Effector CD4-positive, alpha-beta T cell (primary cell): ENCODE results near the gene STX5.
A peak's percentile ranks its signal among the peaks of the same experiment; 100 is the strongest.
"Not testable (repeated sequence)": the region's sequence is repeated elsewhere in the genome, so short reads cannot be mapped to it uniquely, and the experiment has no call there.

ENCODE experiments used
- DNase-seq: peaks from one replicate; pipeline ENCODE4 v3.0.0-alpha.2; 2020
- total RNA-seq: gene quantifications from one replicate; lab custom pipeline; 2026; lab: John Stamatoyannopoulos, UW

STX5 gene, protein sequence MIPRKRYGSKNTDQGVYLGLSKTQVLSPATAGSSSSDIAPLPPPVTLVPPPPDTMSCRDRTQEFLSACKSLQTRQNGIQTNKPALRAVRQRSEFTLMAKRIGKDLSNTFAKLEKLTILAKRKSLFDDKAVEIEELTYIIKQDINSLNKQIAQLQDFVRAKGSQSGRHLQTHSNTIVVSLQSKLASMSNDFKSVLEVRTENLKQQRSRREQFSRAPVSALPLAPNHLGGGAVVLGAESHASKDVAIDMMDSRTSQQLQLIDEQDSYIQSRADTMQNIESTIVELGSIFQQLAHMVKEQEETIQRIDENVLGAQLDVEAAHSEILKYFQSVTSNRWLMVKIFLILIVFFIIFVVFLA
- total RNA-seq, result 90.6 reads per million, percentile 81 among the genes with 10 or more reads in this experiment

DNA sequence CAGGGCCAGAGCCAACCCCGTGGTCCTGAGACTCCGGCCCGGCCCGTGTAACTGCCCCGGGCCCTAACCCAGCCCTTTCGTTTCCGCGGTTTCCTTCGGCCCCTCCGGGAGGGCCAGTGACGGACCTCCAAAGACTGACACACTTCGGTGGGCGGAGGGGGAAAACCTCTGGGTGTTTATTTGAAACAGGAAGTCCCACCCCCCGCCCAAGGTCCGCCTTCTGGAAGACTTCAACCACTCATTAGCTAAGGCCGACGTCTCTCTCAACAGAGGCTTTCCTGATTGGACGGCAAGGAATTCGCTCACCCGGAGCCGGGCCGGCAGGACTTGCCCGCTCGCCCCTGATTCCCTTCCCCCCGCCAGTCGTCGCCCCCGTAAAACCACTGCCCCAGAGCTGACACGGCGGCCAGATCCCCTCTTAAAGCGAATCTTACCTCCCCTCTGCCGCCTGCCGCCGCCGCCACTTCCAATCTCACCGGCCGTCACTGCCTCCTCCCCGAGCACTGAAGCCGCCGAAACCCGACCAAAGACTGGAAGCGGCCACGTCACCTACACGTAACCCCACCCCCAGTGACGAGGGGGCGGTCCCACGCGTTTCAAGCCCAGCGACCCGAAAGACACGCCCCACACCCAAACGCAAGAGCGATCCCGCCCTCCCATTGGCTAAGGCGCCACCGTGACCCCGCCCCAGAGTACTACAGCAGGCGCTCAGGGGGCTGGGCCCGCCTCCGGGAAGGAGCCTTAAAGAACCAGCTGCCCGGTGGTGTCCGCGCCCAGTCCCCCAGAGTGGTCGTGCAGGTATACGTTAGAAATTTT lies at the start of gene STX5:
TSS of gene STX5 (minus strand) at position 532 of the 816 bp plus-strand sequence. CDS start 808 bp downstream, outside the sequence.
- DNase-seq, result peak; percentile 99

DNA sequence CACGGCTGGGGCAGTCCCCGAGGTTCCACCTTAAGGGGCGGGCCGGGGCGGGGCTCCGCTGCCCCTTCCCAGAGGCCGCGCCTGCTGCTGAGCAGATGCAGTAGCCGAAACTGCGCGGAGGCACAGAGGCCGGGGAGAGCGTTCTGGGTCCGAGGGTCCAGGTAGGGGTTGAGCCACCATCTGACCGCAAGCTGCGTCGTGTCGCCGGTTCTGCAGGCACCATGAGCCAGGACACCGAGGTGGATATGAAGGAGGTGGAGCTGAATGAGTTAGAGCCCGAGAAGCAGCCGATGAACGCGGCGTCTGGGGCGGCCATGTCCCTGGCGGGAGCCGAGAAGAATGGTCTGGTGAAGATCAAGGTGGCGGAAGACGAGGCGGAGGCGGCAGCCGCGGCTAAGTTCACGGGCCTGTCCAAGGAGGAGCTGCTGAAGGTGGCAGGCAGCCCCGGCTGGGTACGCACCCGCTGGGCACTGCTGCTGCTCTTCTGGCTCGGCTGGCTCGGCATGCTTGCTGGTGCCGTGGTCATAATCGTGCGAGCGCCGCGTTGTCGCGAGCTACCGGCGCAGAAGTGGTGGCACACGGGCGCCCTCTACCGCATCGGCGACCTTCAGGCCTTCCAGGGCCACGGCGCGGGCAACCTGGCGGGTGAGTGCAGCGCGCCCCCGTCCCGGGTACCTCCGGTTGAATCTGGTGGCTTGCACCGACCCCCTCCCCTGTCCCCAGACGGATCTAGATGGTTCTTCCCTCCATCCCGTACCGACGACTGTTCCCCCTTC lies 49.1 kb upstream of the STX5 start, which contains the start of gene SLC3A2:
TSS of gene SLC3A2 (plus strand) at position 94 of the 776 bp plus-strand sequence. CDS start at position 222, 128 bp downstream.
- peak; percentile 78 for DNase-seq

DNA sequence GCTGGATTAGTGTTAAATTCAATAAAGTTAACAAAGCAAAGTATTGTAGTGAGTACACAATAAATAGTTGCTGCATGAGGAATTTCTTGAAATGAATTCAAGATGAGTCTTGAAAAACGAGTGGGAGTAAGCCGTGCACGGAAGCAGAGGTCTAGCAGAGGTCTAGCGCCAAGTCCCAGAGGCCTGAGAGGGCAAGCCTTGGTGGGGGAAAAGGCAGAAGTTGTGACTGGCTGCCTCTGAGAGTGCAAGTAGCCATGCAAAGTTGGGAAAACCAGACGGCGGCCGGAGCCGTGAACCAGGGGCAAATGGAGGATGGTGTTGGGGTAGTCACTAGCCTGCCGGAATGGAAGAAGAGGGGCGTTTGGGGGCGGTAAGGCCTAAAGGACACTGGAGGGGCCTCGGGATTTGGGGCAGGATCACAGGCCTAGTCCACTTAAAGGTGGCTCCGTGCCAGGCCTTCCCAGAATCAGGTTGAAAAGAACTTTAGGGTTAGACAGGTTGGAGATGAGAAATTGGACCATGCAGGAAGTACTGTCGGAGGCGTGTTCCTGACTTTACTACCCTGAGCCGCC lies 48.5 kb upstream of the STX5 start:
- DNase-seq, result no peak

DNA sequence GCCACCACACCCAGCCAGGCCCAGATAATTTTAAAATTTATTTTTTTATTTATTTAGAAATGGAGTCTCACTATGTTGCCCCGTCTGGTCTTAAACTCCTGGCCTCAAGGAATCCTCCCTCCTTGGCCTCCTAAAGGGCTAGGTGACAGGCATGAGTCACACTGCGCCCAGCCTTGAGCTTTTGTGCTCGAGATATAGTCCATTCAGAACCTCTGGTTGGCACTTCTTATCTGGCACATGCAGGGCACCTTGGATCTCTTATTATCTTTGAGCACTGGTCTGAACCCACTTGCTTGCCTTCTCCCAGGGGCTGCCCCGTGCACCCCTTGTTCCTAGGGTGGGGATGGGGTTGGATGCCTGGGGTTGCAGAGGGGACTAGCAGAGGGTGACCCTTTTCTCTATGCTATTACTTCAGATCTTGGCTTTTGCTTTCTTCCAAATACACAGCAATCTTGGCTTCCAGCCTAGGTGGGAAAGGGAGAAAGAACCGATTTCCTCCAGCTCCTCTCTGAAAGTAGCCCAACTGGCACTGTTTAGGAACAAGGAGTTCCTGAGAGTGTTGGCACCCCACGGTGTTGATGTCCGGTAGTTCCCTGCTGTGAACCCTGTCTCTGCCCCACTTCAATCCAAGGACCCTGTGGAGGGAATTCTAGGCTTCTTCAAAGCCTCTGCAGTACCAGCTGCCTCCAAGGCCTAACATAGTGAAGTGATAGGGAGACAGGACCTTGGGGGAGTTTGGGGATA lies 47.6 kb upstream of the STX5 start:
- DNase-seq, result no peak

DNA sequence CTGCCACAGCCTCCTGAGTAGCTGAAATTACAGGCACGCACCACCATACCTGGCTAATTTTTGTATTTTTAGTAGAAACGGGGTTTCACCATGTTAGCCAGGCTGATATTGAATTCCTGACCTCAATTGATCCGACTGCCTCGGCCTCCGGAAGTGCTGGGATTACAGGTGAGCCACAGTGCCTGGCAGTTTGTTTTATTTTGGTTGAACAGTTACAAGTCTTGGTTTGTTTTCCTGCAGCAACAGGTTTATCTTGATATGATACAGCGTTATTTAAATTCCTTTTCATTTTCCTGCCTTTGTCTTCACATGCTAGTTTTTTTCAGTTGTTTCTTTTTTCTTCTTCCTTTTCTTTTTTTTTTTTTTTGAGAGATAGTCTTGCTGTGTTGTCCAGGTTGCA lies 44.9 kb upstream of the STX5 start:
- no peak for DNase-seq

DNA sequence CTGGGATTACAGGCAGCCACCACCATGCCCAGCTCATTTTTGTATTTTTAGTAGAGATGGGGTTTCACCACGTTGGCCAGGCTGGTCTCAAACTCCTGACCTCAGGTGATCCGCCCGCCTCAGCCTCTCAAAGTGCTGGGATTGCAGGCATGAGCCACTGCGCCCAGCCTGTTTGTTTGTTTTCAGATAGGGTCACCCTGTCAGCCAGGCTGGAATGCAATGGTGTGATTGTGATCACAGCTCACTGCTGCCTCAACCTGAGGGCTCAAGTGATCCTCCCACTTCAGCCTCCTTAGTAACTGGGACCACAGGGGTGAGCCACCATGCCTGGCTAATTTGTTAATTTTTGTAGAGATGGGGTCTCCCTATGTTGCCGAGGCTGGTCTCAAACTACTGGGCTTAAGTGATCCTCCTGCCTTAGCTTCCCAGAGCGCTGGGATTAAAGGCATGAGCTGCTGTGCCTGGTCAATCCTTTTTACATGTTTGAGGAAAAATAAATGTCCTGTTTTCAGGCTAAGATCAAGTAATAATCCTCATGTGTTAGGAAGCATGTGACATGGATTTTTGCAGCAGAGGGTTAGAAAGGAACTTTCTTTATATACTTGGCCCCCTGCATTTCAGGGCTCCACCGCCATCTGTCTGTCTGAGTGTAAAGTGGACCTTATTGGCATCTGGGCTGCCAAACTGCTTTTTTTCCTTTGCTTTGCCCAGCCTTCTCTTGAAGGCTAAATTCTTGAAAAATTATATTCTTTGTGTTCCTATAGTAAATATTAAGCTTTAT lies 44.0 kb upstream of the STX5 start:
- DNase-seq, result no peak

DNA sequence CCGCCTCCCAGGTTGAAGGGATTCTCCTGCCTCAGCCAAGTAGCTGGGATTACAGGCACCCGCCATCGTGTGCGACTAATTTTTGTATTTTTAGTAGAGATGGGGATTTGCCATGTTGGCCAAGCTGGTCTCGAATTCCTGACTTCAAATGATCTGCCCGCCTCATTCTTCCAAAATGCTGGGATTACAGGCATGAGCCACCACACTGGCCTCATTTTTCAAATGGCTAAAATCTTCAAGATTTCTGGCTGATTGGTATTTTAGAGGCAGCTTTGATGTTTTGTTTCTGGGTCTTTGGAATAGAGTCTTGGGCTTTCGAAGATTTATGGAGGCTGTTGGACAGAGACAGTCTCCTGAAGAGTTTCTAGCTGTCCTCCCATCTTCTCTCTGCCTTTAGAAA lies 43.0 kb upstream of the STX5 start:
- DNase-seq, result no peak

DNA sequence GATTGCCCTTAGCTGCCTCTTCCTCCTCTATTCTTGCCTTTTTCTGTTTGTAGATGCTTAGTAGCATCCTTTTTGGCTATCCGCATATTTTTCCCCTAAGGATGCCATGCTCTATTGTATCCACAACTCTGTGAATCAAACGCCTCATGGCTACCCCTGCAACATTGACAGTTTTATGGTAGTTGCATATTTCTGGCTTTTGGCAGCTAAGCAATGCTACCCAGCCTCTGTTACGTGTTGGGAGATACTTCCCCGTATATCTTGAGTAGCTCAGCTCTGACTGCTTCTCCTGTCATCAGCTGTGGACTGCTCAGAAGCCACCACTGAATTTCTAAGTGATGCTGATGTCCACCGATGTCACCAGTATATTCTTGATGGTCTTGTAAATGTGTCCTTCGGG lies 33.8 kb upstream of the STX5 start:
- DNase-seq, result no peak

DNA sequence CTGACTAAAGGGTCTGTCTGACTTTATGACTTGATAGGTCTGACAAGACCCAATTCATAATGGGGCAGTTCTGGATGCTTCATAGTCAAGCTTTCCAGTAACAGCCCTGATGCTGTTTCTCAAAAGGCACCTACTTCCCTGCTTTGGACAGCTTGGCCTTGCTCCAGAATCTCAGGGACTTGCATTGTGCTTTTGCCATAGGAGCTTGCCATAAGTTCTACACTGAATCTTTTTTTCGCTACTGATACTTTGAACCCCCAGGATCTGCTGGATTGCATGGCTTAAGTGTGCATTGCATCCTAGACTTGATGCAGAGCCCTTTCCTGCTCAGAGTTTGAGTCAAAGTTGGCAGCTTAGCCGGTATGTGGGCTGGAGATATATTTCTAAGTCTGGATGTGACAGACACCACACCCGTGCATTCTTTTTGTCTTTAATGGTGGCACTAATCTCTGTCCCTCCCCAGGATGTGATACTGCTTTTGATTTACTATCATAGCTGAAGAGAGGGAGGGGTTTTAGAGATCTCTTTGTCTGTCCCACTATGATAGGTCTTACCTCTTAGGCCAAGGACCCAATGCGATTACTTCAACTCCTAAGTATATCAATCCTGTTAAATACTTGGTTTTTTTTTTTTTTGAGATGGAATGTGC lies 32.0 kb upstream of the STX5 start:
- no peak for DNase-seq

DNA sequence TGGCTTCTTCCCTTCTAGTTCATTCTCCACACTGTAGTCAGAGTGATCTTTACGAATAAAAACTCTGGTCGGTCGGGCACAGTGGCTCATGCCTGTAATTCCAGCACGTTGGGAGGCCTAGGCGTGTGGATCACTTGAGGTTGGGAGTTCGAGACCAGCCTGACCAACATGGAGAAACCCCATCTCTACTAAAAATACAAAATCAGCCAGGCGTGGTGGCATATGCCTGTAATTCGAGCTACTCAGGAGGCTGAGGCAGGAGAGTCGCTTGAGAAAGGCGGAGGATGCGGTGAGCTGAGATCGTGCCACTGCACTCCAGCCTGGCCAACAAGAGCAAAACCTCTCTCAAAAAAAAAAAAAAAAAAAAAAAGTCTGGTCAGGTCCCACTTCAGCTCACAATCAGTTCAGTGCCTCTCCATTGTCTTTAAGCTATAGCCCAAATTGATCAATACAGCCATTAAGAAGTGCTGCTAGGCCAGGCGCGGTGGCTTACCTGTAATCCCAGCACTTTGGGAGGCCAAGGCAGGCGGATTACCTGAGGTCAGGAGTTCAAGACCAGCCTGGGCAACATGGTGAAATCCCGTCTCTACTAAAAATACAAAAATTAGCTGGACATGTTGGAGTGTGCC lies 29.8 kb upstream of the STX5 start:
- not testable (repeated sequence) for DNase-seq

DNA sequence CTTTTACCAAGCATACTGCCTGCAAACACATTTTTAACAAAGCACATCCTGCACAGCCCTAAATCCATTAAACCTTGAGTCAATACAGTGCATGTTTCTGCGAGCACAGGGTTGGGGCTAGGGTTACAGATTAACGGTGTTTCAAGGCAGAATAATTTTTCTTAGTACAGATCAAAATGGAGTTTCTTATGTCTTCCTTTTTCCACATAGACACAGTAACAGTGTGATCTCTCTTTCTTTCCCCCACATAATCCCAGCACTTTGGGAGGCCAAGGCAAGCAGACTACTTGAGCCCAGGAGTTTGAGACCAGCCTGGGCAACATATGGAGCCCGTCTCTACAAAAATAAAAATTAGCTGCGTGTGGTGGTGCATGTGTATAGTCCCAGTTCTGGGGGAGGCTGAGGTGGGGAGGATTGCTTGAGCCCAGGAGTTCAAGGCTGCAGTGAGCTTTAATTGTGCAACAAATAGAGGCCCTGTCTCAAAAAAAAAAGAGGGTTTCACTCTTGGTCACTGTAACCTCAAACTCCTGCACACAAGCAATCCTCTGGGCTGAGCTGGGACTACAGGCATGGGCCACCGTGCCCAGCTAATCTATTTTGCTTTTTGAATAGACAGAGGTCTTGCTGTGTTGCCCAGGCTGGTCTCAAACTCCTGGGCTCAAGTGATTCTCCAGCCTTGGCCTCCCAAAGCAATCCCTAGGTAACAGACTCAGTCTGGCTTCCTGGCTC lies 29.1 kb upstream of the STX5 start:
- DNase-seq, result no peak

DNA sequence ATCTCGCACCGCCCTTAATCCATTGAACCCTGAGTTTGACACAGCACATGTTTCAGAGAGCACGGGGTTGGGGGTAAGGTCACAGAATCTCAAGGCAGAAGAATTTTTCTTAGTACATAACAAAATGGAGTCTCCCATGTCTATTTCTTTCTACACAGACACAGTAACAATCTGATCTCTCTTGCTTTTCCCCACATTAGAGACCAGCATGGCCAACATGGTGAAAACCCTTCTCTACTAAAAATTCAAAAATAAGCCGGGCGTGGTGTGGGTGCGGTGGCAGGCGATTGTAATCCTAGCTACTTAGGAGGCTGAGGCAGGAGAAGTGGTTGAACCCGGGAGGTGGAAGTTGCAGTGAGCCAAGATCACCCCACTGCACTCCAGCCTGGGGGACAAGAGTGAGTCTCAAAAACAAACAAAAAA lies 27.4 kb upstream of the STX5 start:
- not testable (repeated sequence) for DNase-seq

DNA sequence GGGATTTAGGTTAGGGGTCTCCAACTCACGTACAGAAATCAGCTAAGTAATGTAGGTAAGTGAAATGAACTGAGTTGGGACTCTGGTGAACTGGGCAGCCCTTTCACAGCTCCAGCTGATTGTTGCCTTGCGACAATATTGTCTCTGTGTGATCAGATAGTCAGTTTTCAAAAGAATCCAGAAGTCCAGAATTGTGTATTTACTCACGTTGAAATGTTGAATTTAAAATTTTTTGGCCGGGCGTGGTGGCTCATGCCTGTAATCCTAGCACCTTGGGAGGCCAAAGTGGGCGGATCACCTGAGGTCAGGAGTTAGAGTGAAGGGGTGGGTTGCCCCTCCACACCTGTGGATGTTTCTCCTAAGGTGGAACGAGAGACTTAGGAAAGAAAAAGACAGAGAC lies 26.4 kb upstream of the STX5 start:
- DNase-seq, result no peak

DNA sequence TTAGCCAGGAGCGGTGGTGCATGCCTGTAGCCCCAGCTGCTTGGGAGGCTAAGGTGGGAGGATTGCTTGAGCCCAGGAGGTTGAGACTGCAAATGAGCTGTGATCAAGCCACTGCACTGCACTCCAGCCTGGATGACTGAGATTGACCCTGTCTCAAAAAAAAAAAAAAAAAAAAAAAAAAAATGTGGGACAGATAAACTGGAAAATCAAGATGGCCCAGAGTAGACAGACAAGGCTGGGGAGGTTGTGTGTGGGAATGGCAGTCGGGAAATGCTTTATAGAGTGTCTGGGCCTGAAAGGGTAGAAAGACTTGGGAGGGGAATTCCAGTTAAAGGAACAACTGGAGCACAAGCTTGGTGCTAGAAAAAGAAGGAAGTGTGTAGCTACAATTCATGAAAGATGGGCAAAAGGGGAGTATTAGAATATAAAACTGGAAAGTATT lies 25.7 kb upstream of the STX5 start:
- DNase-seq, result no peak

DNA sequence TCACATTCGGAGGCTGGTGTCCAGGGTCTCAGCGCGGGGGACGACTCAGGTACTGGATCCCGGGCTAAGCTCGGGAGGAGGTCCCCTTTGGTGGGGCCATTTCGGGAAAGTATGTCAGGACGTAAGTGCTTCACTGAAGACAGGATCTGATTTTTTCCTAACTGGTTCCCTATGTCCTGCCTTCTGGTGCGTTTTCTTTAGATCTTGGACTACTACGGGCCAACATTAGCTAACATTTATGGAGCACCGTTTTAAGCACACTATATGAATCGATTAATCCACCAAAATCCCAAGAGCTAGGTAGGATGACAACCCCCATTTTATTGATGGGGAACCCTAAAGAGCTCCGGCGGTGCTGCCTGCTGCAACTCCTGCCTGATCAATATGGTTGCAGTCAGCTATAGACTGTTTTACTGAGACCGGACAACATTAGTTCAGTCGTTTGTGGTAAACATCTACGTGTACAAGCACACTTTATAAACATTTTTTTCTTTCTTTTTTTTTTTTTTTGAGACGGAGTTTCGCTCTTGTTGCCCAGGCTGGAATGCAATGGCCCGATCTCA lies 24.6 kb upstream of the STX5 start:
- DNase-seq, result no peak

DNA sequence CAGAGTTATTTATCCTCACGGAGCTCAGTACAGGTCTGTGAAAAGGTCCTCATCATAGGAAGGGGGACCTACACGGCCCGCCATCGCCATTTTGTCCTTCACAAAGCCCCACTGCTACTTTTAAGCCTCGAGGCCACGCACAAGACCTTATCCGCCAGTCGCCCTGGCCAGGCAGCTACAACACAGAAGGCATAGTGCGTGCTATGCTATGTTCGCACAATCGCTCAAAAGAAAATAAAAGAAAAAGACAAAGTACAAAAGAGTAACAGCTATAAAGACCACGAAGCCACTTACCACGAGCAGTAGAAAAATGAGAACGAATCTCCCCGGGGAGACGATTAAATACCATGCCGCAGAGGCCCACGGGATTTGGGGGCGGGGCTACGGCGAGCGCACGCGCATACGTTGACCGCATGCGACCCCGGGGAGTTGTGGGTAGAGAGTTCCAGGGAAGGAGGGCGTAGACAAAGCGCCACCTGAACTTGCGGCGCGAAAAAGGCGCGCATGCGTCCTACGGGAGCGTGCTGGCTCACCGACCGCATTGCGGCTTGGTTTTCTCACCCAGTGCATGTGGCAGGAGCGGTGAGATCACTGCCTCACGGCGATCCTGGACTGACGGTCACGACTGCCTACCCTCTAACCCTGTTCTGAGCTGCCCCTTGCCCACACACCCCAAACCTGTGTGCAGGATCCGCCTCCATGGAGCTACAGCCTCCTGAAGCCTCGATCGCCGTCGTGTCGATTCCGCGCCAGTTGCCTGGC lies 23.9 kb upstream of the STX5 start:
- peak; percentile 96 for DNase-seq

DNA sequence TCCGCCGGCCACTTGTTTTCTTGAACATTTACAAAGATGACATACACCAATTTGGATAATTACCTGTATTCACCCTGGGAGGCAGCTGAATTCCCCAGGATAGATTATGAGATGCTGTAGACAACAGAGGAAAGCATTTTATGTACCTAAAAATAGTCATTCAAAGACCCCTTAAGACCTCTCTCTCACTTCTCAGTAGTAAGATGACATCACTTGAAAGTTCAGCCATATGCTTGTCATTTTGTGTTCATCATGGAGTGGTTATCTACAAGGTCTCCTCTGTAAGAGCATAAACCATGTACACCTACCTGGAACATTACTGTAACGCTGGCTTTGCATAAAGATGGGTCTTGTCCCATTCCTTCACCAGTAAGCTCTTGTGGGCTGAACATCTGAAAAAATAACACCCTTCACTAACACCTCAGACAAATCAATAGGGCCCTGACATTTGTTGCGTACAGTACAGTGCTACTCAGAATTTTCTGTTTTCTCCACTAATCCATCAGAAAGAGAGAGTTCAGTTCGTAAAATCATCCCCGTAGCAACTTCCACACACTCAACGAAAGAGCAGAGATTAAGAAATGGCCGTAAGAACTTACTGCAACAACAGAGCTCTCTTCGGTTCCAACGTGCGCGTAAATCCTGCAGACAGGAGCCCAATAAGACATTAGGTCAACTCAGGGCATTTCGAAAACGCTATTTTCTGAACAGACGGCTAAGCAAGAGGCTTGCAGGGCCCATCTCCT lies 23.1 kb upstream of the STX5 start:
- DNase-seq, result no peak
